ENCODE data around the gene RBMS3.

RBMS3 gene

DNA sequence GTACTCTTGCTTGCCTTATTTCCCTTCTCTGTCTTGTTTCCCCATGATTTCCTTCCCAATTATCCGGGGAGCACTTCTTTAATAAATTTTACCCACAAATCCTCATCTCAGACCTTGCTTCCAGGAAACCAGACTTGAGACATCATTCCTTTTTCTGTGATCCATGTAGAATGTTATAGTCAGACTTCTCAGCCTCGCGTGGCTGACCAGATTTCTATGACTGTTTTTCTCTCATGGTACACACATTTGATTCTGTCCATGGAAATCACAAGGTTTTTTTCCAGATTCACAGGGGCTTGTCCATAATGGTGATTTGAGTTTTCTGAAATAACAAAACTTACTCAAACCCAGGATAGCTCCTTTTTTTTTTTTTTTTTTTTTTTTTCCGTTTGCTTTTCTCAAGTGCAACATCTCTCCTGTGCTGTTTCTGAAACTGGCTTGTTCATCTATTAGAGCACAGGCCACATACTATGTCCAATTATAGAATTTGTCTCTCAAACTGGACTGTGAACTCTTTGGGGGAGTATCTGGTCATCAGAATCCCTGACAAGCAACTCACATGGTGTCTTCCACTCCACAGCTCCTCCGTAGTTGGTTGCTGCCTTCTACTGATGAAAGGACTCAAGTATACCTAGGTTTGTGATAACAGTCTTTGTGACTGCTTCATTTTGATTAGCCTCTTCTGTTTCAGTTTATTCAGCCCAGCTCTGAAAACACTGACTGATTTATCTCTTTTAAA, 50.8 kb downstream of the RBMS3 start:
- Histone ChIP-seq H3K9ac (ENCODE audit: low read depth, low read length) (no peak overlapping the region), H3K4me3 (ENCODE audit: low read depth, low read length) (no peak overlapping the region)

DNA sequence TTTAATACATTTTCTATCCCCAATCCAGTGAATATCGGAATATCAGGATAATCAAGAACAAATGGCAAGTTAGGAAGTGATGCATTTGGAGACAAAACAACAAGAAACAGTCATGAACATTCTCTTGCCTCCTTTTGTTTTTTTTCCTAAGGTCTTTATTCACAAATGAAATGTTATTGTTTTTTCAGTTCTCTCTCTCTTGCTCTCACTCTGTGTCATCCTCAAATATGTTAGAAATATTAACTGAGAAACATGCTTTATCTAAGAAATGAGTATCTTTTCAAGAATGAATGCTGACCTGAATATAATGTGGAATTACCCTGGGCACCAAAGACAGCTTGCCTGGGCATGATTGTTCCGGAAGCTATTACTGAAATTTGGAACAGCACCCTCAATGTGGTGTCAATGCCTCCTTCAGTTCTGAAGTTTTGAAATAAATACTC, 51.3 kb downstream of the RBMS3 start:
- Histone ChIP-seq H3K9me3 (ENCODE audit: control insufficient read depth, insufficient read depth, low read length) (no peaks in the 10 kb centered on the region), H3K27me3 (ENCODE audit: control insufficient read depth, insufficient read depth, low read length) (no peaks in the 10 kb centered on the region), H3K4me3 (ENCODE audit: low read depth, low read length) (no peak overlapping the region), H3K36me3 (ENCODE audit: control insufficient read depth, insufficient read depth, low read length) (no peaks in the 10 kb centered on the region), H3K4me1 (ENCODE audit: control insufficient read depth, insufficient read depth, low read length) (no peaks in the 10 kb centered on the region), H3K9ac (ENCODE audit: low read depth, low read length) (no peak overlapping the region)

More for the DNA sequence above, 50.8 kb downstream of the RBMS3 start:
- no peaks in the 10 kb centered on the region for H3K4me1 ChIP-seq (ENCODE audit: control insufficient read depth, insufficient read depth, low read length)
- H3K9me3 ChIP-seq (ENCODE audit: control insufficient read depth, insufficient read depth, low read length): no peaks in the 10 kb centered on the region
- no peaks in the 10 kb centered on the region for H3K36me3 ChIP-seq (ENCODE audit: control insufficient read depth, insufficient read depth, low read length)
- no peaks in the 10 kb centered on the region for H3K27me3 ChIP-seq (ENCODE audit: control insufficient read depth, insufficient read depth, low read length)

DNA sequence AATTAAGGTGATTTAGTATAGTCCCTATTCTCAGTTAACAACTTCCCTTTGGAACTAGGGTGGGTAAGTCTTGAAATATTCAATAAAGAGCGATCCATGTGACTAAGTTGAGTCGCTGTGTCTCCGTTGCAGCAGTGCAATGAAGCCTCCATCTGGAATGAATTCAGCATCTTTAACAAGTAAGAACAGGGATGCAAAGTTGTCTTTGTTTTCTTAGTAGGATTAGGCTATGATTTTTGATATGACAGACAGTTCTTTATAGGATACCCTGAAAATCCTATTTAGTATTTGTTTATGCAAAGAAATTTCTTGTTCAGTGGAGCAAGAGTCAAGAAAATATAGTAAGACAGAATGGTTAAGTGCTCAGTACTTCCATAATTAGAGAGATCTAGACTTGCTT, 52.7 kb downstream of the RBMS3 start:
- H3K27me3 ChIP-seq (ENCODE audit: control insufficient read depth, insufficient read depth, low read length): no peaks in the 10 kb centered on the region
- H3K36me3 ChIP-seq (ENCODE audit: control insufficient read depth, insufficient read depth, low read length): no peaks in the 10 kb centered on the region
- no peak overlapping the region for H3K4me3 ChIP-seq (ENCODE audit: low read depth, low read length)
- no peak overlapping the region for H3K9ac ChIP-seq (ENCODE audit: low read depth, low read length)
- no peaks in the 10 kb centered on the region for H3K4me1 ChIP-seq (ENCODE audit: control insufficient read depth, insufficient read depth, low read length)
- no peaks in the 10 kb centered on the region for H3K9me3 ChIP-seq (ENCODE audit: control insufficient read depth, insufficient read depth, low read length)

DNA sequence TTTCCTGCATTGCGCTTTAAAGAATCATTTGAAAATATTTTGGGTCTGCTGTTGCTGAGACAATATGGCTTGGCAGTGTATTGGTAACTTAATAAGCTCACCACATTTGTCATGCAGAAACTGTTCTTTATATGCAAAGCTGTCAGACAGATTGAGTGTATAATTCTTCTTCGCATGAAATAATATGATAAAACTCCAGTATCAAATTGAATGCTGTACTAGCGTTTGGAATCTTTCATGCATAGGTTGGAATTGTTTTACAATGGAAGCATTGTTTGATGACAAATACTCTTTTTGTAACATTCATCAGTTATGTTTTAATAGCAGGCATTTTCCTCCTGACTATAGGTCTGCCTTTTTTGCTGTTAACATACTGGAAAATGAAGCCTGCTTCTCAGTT, 53.8 kb downstream of the RBMS3 start:
- no peak overlapping the region for H3K4me3 ChIP-seq (ENCODE audit: low read depth, low read length)
- no peaks in the 10 kb centered on the region for H3K27me3 ChIP-seq (ENCODE audit: control insufficient read depth, insufficient read depth, low read length)
- no peaks in the 10 kb centered on the region for H3K4me1 ChIP-seq (ENCODE audit: control insufficient read depth, insufficient read depth, low read length)
- H3K9me3 ChIP-seq (ENCODE audit: control insufficient read depth, insufficient read depth, low read length): no peaks in the 10 kb centered on the region
- no peak overlapping the region for H3K9ac ChIP-seq (ENCODE audit: low read depth, low read length)
- H3K36me3 ChIP-seq (ENCODE audit: control insufficient read depth, insufficient read depth, low read length): no peaks in the 10 kb centered on the region

GRCh38 chr3:29335438-29335837, 54.6 kb downstream of the RBMS3 start:
- H3K27me3 ChIP-seq (ENCODE audit: control insufficient read depth, insufficient read depth, low read length): no peaks in the 10 kb centered on the region
- no peak overlapping the region for H3K9ac ChIP-seq (ENCODE audit: low read depth, low read length)
- no peaks in the 10 kb centered on the region for H3K36me3 ChIP-seq (ENCODE audit: control insufficient read depth, insufficient read depth, low read length)
- no peaks in the 10 kb centered on the region for H3K4me1 ChIP-seq (ENCODE audit: control insufficient read depth, insufficient read depth, low read length)
- no peaks in the 10 kb centered on the region for H3K9me3 ChIP-seq (ENCODE audit: control insufficient read depth, insufficient read depth, low read length)
- no peak overlapping the region for H3K4me3 ChIP-seq (ENCODE audit: low read depth, low read length)

DNA sequence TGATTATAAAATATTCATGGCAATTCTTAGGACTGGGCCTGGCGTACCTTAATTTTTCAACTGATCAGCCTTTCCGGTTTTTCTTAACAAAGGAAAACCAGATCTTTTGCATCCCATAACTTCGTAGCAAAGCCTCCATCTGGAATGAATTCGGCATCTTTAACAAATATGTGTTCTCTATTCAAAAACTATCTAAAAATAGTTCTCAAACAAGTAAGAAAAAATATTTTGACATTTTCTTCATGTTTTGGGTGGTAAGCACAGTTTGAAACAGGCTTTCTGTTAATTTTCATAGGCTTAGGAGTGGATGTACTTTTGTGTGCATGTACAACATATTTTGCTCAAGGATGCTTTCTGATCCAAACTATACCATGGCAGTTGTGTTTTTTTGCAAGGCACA, 55.1 kb downstream of the RBMS3 start:
- Histone ChIP-seq H3K27me3 (ENCODE audit: control insufficient read depth, insufficient read depth, low read length) (no peaks in the 10 kb centered on the region), H3K9me3 (ENCODE audit: control insufficient read depth, insufficient read depth, low read length) (no peaks in the 10 kb centered on the region), H3K9ac (ENCODE audit: low read depth, low read length) (no peak overlapping the region), H3K36me3 (ENCODE audit: control insufficient read depth, insufficient read depth, low read length) (no peaks in the 10 kb centered on the region), H3K4me3 (ENCODE audit: low read depth, low read length) (no peak overlapping the region), H3K4me1 (ENCODE audit: control insufficient read depth, insufficient read depth, low read length) (no peaks in the 10 kb centered on the region)

GRCh38 chr3:29337565-29337964, 56.7 kb downstream of the RBMS3 start:
- H3K4me3 ChIP-seq (ENCODE audit: low read depth, low read length): no peak overlapping the region
- no peaks in the 10 kb centered on the region for H3K36me3 ChIP-seq (ENCODE audit: control insufficient read depth, insufficient read depth, low read length)
- H3K27me3 ChIP-seq (ENCODE audit: control insufficient read depth, insufficient read depth, low read length): no peaks in the 10 kb centered on the region
- H3K4me1 ChIP-seq (ENCODE audit: control insufficient read depth, insufficient read depth, low read length): no peaks in the 10 kb centered on the region
- H3K9me3 ChIP-seq (ENCODE audit: control insufficient read depth, insufficient read depth, low read length): no peaks in the 10 kb centered on the region
- H3K9ac ChIP-seq (ENCODE audit: low read depth, low read length): no peak overlapping the region

DNA sequence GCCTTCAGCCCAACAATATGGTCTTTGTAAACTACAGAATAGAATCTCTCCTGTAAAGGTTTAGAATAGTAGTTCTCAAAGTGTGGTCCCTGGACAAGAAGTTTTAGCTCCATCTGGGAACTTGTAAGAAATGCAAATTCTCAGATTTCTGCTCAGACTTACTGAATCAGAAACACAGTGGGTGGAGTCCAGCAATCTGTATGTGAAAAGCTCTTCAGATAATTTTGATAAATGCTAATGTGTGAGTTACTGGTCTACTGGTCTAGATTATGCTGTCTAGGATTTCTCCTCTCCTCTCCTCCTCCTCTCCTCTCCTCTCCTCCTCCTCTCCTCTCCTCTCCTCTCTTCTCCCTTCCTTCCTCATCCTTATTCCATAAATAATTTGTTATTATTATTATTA, 57.5 kb downstream of the RBMS3 start:
- Histone ChIP-seq H3K36me3 (ENCODE audit: control insufficient read depth, insufficient read depth, low read length) (no peaks in the 10 kb centered on the region), H3K27me3 (ENCODE audit: control insufficient read depth, insufficient read depth, low read length) (no peaks in the 10 kb centered on the region), H3K9ac (ENCODE audit: low read depth, low read length) (no peak overlapping the region), H3K9me3 (ENCODE audit: control insufficient read depth, insufficient read depth, low read length) (no peaks in the 10 kb centered on the region), H3K4me1 (ENCODE audit: control insufficient read depth, insufficient read depth, low read length) (no peaks in the 10 kb centered on the region), H3K4me3 (ENCODE audit: low read depth, low read length) (no peak overlapping the region)

DNA sequence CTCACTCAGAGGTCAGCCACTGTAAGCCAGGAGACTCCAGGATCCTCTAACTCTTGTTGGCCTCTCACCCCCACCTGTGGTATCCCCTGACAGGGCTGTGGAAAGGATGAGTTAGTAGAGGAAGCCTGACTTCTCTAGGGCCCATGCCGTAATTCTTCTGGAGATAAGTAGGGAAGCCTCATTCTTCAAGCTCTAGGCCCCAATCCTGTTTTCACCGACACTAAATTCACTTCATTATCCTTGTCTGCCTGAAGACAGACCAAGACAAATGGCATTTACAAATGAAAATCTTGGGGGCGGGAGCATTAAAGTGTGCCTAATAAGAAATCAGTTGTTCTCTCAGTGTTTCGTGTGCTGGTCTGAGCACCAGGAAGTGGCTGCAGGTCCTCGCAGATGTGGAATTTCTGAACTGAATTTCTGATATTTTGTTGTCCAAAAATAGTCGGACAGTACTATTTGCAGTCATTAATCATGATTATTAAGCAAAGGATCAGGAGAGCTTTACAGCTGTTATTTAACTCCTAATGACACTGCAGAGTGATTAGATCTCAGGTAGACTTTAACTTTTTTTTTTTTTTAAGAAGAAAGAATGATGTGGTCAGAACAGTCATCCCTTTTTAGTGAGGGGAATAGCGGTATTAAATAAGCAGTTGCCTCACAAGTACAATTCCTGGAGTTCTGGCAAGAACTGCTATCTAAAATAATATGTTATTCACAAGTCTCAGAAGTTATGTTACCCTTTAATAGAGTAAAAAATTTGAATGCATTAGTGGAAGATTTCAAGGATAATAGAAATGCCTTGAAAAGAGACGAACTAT, 58.4 kb downstream of the RBMS3 start:
- Histone ChIP-seq H3K9me3 (ENCODE audit: control insufficient read depth, insufficient read depth, low read length) (no peaks in the 10 kb centered on the region), H3K9ac (ENCODE audit: low read depth, low read length) (no peak overlapping the region), H3K4me1 (ENCODE audit: control insufficient read depth, insufficient read depth, low read length) (no peaks in the 10 kb centered on the region), H3K36me3 (ENCODE audit: control insufficient read depth, insufficient read depth, low read length) (no peaks in the 10 kb centered on the region), H3K27me3 (ENCODE audit: control insufficient read depth, insufficient read depth, low read length) (no peaks in the 10 kb centered on the region), H3K4me3 (ENCODE audit: low read depth, low read length) (no peak overlapping the region)

DNA sequence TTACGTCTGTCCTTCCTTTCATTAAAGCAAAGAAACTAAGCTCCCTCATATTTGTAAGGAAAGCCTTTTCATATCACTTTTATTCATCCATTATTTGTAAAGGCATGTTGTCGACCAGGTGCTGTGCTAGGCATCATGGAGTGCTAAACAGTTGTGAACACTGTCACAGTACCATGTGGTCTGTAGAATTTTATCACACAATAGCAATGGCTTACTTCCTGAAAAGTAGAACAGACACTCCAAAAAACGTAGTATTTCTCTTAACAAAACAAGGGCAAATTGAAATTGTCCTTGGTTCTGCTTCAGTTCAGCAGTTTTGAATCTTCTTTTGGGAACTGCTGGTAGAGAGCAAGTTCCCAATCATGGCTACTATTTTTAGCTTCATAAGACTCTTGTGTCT, 63.3 kb downstream of the RBMS3 start:
- Histone ChIP-seq H3K9ac (ENCODE audit: low read depth, low read length) (no peak overlapping the region), H3K4me3 (ENCODE audit: low read depth, low read length) (no peak overlapping the region), H3K36me3 (ENCODE audit: control insufficient read depth, insufficient read depth, low read length) (no peaks in the 10 kb centered on the region), H3K4me1 (ENCODE audit: control insufficient read depth, insufficient read depth, low read length) (peaks cover 26% of the 10 kb centered on the region), H3K9me3 (ENCODE audit: control insufficient read depth, insufficient read depth, low read length) (no peaks in the 10 kb centered on the region), H3K27me3 (ENCODE audit: control insufficient read depth, insufficient read depth, low read length) (no peaks in the 10 kb centered on the region)

- Histone ChIP-seq H3K27me3 (ENCODE audit: control insufficient read depth, insufficient read depth, low read length) (no peaks in the 10 kb centered on the region), H3K4me3 (ENCODE audit: low read depth, low read length) (no peak overlapping the region), H3K9ac (ENCODE audit: low read depth, low read length) (peak overlapping the region; percentile 4), H3K36me3 (ENCODE audit: control insufficient read depth, insufficient read depth, low read length) (no peaks in the 10 kb centered on the region), H3K4me1 (ENCODE audit: control insufficient read depth, insufficient read depth, low read length) (peaks cover 26% of the 10 kb centered on the region), H3K9me3 (ENCODE audit: control insufficient read depth, insufficient read depth, low read length) (no peaks in the 10 kb centered on the region)
These were observed 64.1 kb downstream of the RBMS3 start for GRCh38 chr3:29344935-29345334.

All from iPS-15b (cell line).